ENCODE measurements around the gene OXNAD1. TPM values are rescaled to one million over a fixed set of nuclear protein-coding genes. Genes with fewer than 3 reads are reported as not detected.

OXNAD1 gene
- total RNA-seq, 1 experiment from 2014 or later, result 18.5 TPM

DNA sequence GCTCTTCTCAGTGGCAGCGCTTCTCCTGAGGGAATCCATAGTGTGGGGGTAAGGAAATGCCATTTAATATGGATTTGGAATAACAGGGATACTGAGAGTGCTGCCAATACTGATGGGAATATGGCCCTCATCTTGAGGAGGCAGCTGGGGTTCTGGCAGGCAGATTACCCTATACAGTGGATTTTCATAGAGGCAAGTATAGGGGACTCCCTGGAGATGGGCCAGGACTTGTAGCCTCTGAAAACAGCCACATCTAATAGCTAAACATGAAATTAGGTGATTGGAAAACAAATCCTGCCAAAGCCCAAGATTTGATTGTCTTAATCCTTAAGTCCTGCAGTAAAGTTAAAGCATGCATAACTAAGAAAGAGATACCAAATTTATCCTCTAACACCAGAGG, 31.2 kb upstream of the OXNAD1 start:
- Histone ChIP-seq H3K4me3 (no peak overlapping the region), H3K36me3 (ENCODE audit: low read depth) (no peaks in the 10 kb centered on the region), H3K9me2 (ENCODE audit: insufficient read depth) (no peaks in the 10 kb centered on the region), H3K4me2 (no peak overlapping the region), H3K4me1 (replicated peaks; ENCODE audit: insufficient read depth) (no peaks in the 10 kb centered on the region), H3K79me2 (ENCODE audit: low read depth) (no peaks in the 10 kb centered on the region), H2AFZ (no peak overlapping the region), H4K20me1 (ENCODE audit: insufficient read depth) (no peaks in the 10 kb centered on the region), H3K27ac (no peak overlapping the region), H3F3A (ENCODE audit: insufficient read depth, low read depth) (no peaks in the 10 kb centered on the region), H3K9me3 (ENCODE audit: insufficient read depth, low read depth) (no peaks in the 10 kb centered on the region), H3K27me3 (ENCODE audit: insufficient read depth, low read depth) (no peaks in the 10 kb centered on the region)
- POLR2A ChIA-PET (ENCODE audit: unreplicated experiment), result no interaction called here
- no peak for DNase-seq
- TF ChIP-seq EZH2 (IDR thresholded peaks at IDR 0.05; ENCODE audit: low read depth), result no peak
- TF ChIP-seq, protein P1, sequence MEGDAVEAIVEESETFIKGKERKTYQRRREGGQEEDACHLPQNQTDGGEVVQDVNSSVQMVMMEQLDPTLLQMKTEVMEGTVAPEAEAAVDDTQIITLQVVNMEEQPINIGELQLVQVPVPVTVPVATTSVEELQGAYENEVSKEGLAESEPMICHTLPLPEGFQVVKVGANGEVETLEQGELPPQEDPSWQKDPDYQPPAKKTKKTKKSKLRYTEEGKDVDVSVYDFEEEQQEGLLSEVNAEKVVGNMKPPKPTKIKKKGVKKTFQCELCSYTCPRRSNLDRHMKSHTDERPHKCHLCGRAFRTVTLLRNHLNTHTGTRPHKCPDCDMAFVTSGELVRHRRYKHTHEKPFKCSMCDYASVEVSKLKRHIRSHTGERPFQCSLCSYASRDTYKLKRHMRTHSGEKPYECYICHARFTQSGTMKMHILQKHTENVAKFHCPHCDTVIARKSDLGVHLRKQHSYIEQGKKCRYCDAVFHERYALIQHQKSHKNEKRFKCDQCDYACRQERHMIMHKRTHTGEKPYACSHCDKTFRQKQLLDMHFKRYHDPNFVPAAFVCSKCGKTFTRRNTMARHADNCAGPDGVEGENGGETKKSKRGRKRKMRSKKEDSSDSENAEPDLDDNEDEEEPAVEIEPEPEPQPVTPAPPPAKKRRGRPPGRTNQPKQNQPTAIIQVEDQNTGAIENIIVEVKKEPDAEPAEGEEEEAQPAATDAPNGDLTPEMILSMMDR (conservative IDR thresholded peaks at IDR 0.05), result no peak
- no TSS peak for BruUV-seq (replicated peaks)
- intact Hi-C loops (cut with micrococcal nuclease; ENCODE audit: unreplicated experiment), result no loop called here
- CTCF ChIA-PET, result interaction anchor here (0.6 kb wide), 1 partner anchor 183 kb away, joined by 3 read pairs; no protein-coding TSS in a partner anchor

DNA sequence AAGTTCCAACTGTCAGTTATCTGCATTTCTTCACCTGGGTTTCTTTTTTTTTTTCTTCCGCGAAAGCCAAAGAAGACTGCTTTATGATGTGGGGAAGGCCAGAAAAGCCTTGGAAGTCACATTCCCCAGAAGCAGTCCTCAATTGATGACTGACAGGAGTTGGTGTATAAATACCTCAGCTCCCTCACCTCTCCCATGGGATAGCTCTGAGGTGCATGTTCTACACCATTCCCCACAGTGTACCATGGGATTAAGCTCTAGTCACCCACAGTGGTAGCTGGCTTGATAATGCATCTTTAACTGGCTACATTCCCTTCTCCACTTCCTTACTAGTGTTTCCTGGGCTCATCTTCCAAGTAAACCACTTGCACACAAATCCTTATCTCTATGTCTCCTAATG, 30.7 kb upstream of the OXNAD1 start:
- no peaks in the 10 kb centered on the region for H3K4me1 ChIP-seq (replicated peaks; ENCODE audit: insufficient read depth)
- no TSS peak for BruUV-seq (replicated peaks)
- POLR2A ChIA-PET (ENCODE audit: unreplicated experiment), result no interaction called here
- CTCF ChIA-PET, result no interaction called here
- no peak overlapping the region for H2AFZ ChIP-seq
- no peak overlapping the region for H3K27ac ChIP-seq
- H3K4me3 ChIP-seq, result no peak overlapping the region
- H4K20me1 ChIP-seq (ENCODE audit: insufficient read depth), result no peaks in the 10 kb centered on the region
- intact Hi-C loops (cut with micrococcal nuclease; ENCODE audit: unreplicated experiment), result no loop called here
- no peak overlapping the region for H3K4me2 ChIP-seq
- no peak for DNase-seq
- H3K27me3 ChIP-seq (ENCODE audit: insufficient read depth, low read depth), result no peaks in the 10 kb centered on the region
- TF ChIP-seq, protein P1 (conservative IDR thresholded peaks at IDR 0.05), result no peak
- no peak for TF ChIP-seq EZH2 (IDR thresholded peaks at IDR 0.05; ENCODE audit: low read depth)
- H3F3A ChIP-seq (ENCODE audit: insufficient read depth, low read depth), result no peaks in the 10 kb centered on the region
- no peaks in the 10 kb centered on the region for H3K36me3 ChIP-seq (ENCODE audit: low read depth)
- H3K79me2 ChIP-seq (ENCODE audit: low read depth), result no peaks in the 10 kb centered on the region
- no peaks in the 10 kb centered on the region for H3K9me2 ChIP-seq (ENCODE audit: insufficient read depth)
- no peaks in the 10 kb centered on the region for H3K9me3 ChIP-seq (ENCODE audit: insufficient read depth, low read depth)

DNA sequence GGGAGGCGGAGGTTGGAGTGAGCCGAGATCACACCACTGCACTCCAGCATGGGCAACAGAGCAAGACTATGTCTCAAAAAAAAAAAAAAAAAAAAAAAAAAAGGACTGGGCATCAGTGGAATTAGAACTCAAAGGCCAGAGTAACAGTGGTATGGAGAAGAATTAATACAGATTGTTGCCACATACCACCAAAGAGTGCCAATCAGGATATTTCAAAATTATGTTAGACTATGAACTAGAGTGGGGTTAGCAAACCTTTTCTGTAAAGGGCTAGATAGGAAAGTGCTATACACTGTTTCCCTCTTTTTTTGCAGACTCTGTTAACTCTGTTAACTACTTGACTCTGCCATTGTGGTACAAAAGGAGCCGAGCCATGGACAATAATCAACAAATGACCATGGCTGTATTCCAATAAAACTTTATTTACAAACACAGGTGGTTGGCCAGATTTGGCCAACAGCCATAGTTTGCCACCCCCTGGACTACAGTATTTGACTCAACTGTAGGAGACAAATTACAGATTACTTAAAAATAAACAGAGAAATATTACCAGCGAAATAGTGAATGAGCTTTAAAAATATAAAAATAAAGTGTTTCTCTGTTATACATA, 28.9 kb upstream of the OXNAD1 start:
- no peaks in the 10 kb centered on the region for H3K9me3 ChIP-seq (ENCODE audit: insufficient read depth, low read depth)
- POLR2A ChIA-PET (ENCODE audit: unreplicated experiment), result interaction anchor here (0.7 kb wide), 1 partner anchor 13 kb away, joined by 4 read pairs; no protein-coding TSS in a partner anchor
- no peak for TF ChIP-seq EZH2 (IDR thresholded peaks at IDR 0.05; ENCODE audit: low read depth)
- TF ChIP-seq, protein P1 (conservative IDR thresholded peaks at IDR 0.05), result no peak
- H2AFZ ChIP-seq, result no peak overlapping the region
- CTCF ChIA-PET, result no interaction called here
- H3K79me2 ChIP-seq (ENCODE audit: low read depth), result no peaks in the 10 kb centered on the region
- no TSS peak for BruUV-seq (replicated peaks)
- no peaks in the 10 kb centered on the region for H4K20me1 ChIP-seq (ENCODE audit: insufficient read depth)
- no peak overlapping the region for H3K4me2 ChIP-seq
- no peaks in the 10 kb centered on the region for H3K9me2 ChIP-seq (ENCODE audit: insufficient read depth)
- H3F3A ChIP-seq (ENCODE audit: insufficient read depth, low read depth), result no peaks in the 10 kb centered on the region
- H3K27me3 ChIP-seq (ENCODE audit: insufficient read depth, low read depth), result no peaks in the 10 kb centered on the region
- no peak overlapping the region for H3K4me3 ChIP-seq
- H3K36me3 ChIP-seq (ENCODE audit: low read depth), result no peaks in the 10 kb centered on the region
- H3K27ac ChIP-seq, result no peak overlapping the region
- peaks cover 16% of the 10 kb centered on the region for H3K4me1 ChIP-seq (replicated peaks; ENCODE audit: insufficient read depth)
- intact Hi-C loops (cut with micrococcal nuclease; ENCODE audit: unreplicated experiment), result no loop called here
- DNase-seq, result no peak
